IPS DF 6.9 (cell line): ENCODE measurements around the gene ENOX1.
A peak's percentile ranks its signal among the peaks of the same experiment; 100 is the strongest.

ENCODE experiments used
- DNase-seq: peaks from one replicate; pipeline ENCODE4 v3.0.0-alpha.2; 2013; ENCODE audit warnings: low read depth, low spot score
- H3K27ac ChIP-seq: one replicate; pipeline ENCODE4 v1.5.1; 2013; ENCODE audit warnings: low read length, control low read depth
- H3K27me3 ChIP-seq: 2 replicates; pipeline ENCODE4 v1.6.1; 2013; ENCODE audit warnings: mild to moderate bottlenecking, low read length; ENCODE audit not compliant: control insufficient read depth, insufficient read depth
- H3K36me3 ChIP-seq: 2 replicates; pipeline ENCODE4 v1.6.1; 2013; ENCODE audit warnings: low read length; ENCODE audit not compliant: control insufficient read depth, insufficient read depth
- H3K4me1 ChIP-seq: 2 replicates; pipeline ENCODE4 v1.6.1; 2013; ENCODE audit warnings: low read length; ENCODE audit not compliant: control insufficient read depth, insufficient read depth
- H3K4me3 ChIP-seq: 2 replicates; pipeline ENCODE4 v1.5.1; 2013; ENCODE audit warnings: mild to moderate bottlenecking, low read length
- H3K9me3 ChIP-seq: 2 replicates; pipeline ENCODE4 v1.6.1; 2013; ENCODE audit warnings: low read length, inconsistent platforms; ENCODE audit not compliant: control insufficient read depth, insufficient read depth
- WGBS: extraction: QIAGEN DNeasy Blood & Tissue Kit; methylation state at CpG from one replicate; pipeline ENCODE4 v1.1.7; 2013; ENCODE audit warnings: mixed read lengths, missing lambda C conversion rate; ENCODE audit not compliant: insufficient read length, insufficient coverage; 5-methylcytosine and 5-hydroxymethylcytosine counted together

ENOX1 gene

GRCh38 chr13:43785650-43786471 lies 911 bp downstream of the ENOX1 start:
- Histone ChIP-seq H3K4me1 (0 out of 2 replicates have a peak, but pooled peaks cover 1% of the 10 kb centered on the region), H3K27ac (no peak overlapping the region), H3K27me3 (peaks cover 10% of the 10 kb centered on the region; the same call in 1 of the 2 replicates), H3K4me3 (peak overlapping the region; percentile 65; the same call in 1 of the 2 replicates), H3K9me3 (no peaks in the 10 kb centered on the region), H3K36me3 (no peaks in the 10 kb centered on the region)
- WGBS, result no CpG with 5 or more reads among the region's 76 CpGs
- DNase-seq, result no peak

- peaks cover 10% of the 10 kb centered on the region; the same call in 1 of the 2 replicates for H3K27me3 ChIP-seq
- DNase-seq, result no peak
These were observed 1.5 kb downstream of the ENOX1 start for GRCh38 chr13:43785261-43785649.

GRCh38 chr13:43784496-43784895 lies 2.3 kb downstream of the ENOX1 start:
- Histone ChIP-seq H3K9me3 (no peaks in the 10 kb centered on the region), H3K4me3 (no peak overlapping the region), H3K36me3 (no peaks in the 10 kb centered on the region), H3K27me3 (peaks cover 12% of the 10 kb centered on the region; the same call in 1 of the 2 replicates), H3K27ac (no peak overlapping the region), H3K4me1 (0 out of 2 replicates have a peak, but pooled peaks cover 1% of the 10 kb centered on the region)
- DNase-seq, result no peak
- WGBS, result no CpG with 5 or more reads among the region's 1 CpG

More at GRCh38 chr13:43785261-43785649, 1.5 kb downstream of the ENOX1 start:
- Histone ChIP-seq H3K36me3 (no peaks in the 10 kb centered on the region), H3K9me3 (no peaks in the 10 kb centered on the region), H3K4me1 (0 out of 2 replicates have a peak, but pooled peaks cover 1% of the 10 kb centered on the region), H3K27ac (no peak overlapping the region), H3K4me3 (no peak overlapping the region; the same call in 1 of the 2 replicates)
- no CpG with 5 or more reads among the region's 10 CpGs for WGBS

GRCh38 chr13:43783820-43784219 lies 3.0 kb downstream of the ENOX1 start:
- no peak overlapping the region for H3K27ac ChIP-seq

GRCh38 chr13:43782686-43783085 lies 4.1 kb downstream of the ENOX1 start:
- Histone ChIP-seq H3K27ac (no peak overlapping the region), H3K9me3 (no peaks in the 10 kb centered on the region), H3K36me3 (no peaks in the 10 kb centered on the region), H3K4me1 (0 out of 2 replicates have a peak, but pooled peaks cover 1% of the 10 kb centered on the region), H3K4me3 (no peak overlapping the region), H3K27me3 (peaks cover 14% of the 10 kb centered on the region)
- no peak for DNase-seq
- no CpG with 5 or more reads among the region's 1 CpG for WGBS

More at GRCh38 chr13:43783820-43784219, 3.0 kb downstream of the ENOX1 start:
- Histone ChIP-seq H3K36me3 (no peaks in the 10 kb centered on the region), H3K4me1 (0 out of 2 replicates have a peak, but pooled peaks cover 1% of the 10 kb centered on the region), H3K27me3 (peaks cover 16% of the 10 kb centered on the region), H3K4me3 (no peak overlapping the region), H3K9me3 (no peaks in the 10 kb centered on the region)
- no CpG with 5 or more reads among the region's 2 CpGs for WGBS
- DNase-seq, result no peak

- H3K9me3 ChIP-seq, result no peaks in the 10 kb centered on the region
These were observed 6.1 kb downstream of the ENOX1 start for GRCh38 chr13:43780666-43781065.

GRCh38 chr13:43776501-43777079 lies 10.2 kb downstream of the ENOX1 start:
- Histone ChIP-seq H3K9me3 (no peaks in the 10 kb centered on the region), H3K27me3 (peaks cover 7% of the 10 kb centered on the region), H3K36me3 (no peaks in the 10 kb centered on the region), H3K27ac (no peak overlapping the region), H3K4me1 (peaks cover 2% of the 10 kb centered on the region; the same call in 1 of the 2 replicates), H3K4me3 (no peak overlapping the region)
- no peak for DNase-seq
- no CpG with 5 or more reads among the region's 2 CpGs for WGBS

More at GRCh38 chr13:43780666-43781065, 6.1 kb downstream of the ENOX1 start:
- Histone ChIP-seq H3K4me1 (peaks cover 3% of the 10 kb centered on the region; the same call in 1 of the 2 replicates), H3K27me3 (peaks cover 12% of the 10 kb centered on the region), H3K4me3 (no peak overlapping the region), H3K27ac (no peak overlapping the region), H3K36me3 (no peaks in the 10 kb centered on the region)
- DNase-seq, result no peak

- no peaks in the 10 kb centered on the region for H3K36me3 ChIP-seq
- no peak overlapping the region for H3K27ac ChIP-seq
- H3K27me3 ChIP-seq, result peaks cover 7% of the 10 kb centered on the region
- no CpG with 5 or more reads among the region's 2 CpGs for WGBS
- H3K4me3 ChIP-seq, result no peak overlapping the region
- no peaks in the 10 kb centered on the region for H3K9me3 ChIP-seq
- peaks cover 2% of the 10 kb centered on the region; the same call in 1 of the 2 replicates for H3K4me1 ChIP-seq
- DNase-seq, result no peak
These were observed 10.8 kb downstream of the ENOX1 start for GRCh38 chr13:43776006-43776405.

- no CpG with 5 or more reads among the region's 2 CpGs for WGBS
- peaks cover 2% of the 10 kb centered on the region; the same call in 1 of the 2 replicates for H3K4me1 ChIP-seq
These were observed 13.2 kb downstream of the ENOX1 start for GRCh38 chr13:43773602-43774001.

GRCh38 chr13:43770871-43771270 lies 15.9 kb downstream of the ENOX1 start:
- no CpG with 5 or more reads among the region's 3 CpGs for WGBS
- H3K4me3 ChIP-seq, result no peak overlapping the region
- H3K27ac ChIP-seq, result no peak overlapping the region
- DNase-seq, result no peak
- H3K36me3 ChIP-seq, result no peaks in the 10 kb centered on the region
- no peaks in the 10 kb centered on the region for H3K9me3 ChIP-seq
- no peaks in the 10 kb centered on the region for H3K27me3 ChIP-seq
- H3K4me1 ChIP-seq, result no peaks in the 10 kb centered on the region

More at GRCh38 chr13:43773602-43774001, 13.2 kb downstream of the ENOX1 start:
- Histone ChIP-seq H3K4me3 (no peak overlapping the region), H3K9me3 (no peaks in the 10 kb centered on the region), H3K27ac (no peak overlapping the region), H3K36me3 (no peaks in the 10 kb centered on the region), H3K27me3 (no peaks in the 10 kb centered on the region; the same call in 1 of the 2 replicates)
- DNase-seq, result no peak
